T-helper 1 cell treated with Interleukin-12 subunit alpha and Interleukin-12 subunit beta and Interleukin-4 antibody, amounts not matched to agents 30 ng/mL and 1 ng/mL, for 36 hours (primary cell): ENCODE measurements around the gene CADM2. TPM values are rescaled to one million over a fixed set of nuclear protein-coding genes. Genes with fewer than 3 reads are reported as not detected.
"Not testable (repeated sequence)": the region's sequence is repeated elsewhere in the genome, so short reads cannot be mapped to it uniquely, and the experiment has no call there.

Experiments
- intact Hi-C: fragments of 100-400 bp; cut with micrococcal nuclease; formaldehyde crosslinking; loops from one replicate; pipeline ENCODE4 v1.15.1; 2024
- total RNA-seq: library from RNA; stranded (reverse); gene quantifications from 2 replicates; pipeline ENCODE4 v1.2.3, GENCODE V29; 2022

CADM2 gene
- total RNA-seq, 1 donor from 2014 or later = not detected

DNA sequence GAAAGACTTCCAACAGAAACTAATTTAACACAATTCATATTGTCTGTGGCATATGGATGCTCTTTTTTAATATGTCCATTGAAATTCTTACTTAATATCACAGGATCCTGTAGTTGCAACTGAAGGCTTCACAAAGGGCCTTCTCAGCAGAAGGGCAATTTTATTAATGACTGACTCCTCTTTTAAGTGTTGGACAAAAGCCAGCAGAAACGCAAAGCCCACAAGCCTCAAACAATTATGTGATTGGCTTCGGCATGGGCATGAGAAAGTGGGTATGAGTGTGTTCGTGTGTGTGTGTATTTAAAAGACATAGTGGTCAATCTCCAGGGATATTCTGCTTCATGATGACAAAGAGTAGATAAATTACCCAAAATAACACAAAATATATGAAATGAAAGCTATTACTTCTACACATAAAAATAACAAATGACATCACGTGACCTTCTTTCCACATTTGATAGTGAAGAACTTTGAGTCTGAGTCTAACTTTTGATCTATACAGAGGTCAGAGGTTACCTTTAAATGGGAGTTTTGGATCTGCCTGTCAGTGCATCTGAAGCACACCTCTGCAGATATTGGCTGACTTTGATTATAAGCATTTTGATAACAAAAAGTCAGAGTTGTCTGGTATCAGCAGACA lies 496.9 kb downstream of the CADM2 start:
- intact Hi-C loops = no loop called here

- intact Hi-C loops = no loop called here
Measured at GRCh38 chr3:85474241-85474640, 515.5 kb downstream of the CADM2 start.

DNA sequence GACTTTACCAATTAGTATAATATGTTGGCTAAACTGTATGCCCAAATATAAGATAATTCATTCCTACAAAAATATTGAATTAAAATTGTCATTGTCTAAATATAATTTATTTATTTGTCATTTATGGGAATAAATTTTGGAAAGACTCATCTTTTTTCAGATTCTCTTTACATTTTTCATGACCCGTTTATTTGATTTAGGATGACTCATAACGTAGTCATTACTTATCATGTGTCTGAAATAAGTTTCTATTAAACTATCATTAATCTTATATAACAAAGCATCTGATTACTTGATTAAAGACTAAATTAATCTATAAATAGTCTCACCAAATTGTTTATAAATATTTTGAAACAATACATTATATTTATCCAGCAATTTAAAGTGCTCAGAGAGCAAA lies 516.6 kb downstream of the CADM2 start:
- intact Hi-C loops = no loop called here

GRCh38 chr3:85476891-85477495 lies 518.2 kb downstream of the CADM2 start:
- intact Hi-C loops = no loop called here

DNA sequence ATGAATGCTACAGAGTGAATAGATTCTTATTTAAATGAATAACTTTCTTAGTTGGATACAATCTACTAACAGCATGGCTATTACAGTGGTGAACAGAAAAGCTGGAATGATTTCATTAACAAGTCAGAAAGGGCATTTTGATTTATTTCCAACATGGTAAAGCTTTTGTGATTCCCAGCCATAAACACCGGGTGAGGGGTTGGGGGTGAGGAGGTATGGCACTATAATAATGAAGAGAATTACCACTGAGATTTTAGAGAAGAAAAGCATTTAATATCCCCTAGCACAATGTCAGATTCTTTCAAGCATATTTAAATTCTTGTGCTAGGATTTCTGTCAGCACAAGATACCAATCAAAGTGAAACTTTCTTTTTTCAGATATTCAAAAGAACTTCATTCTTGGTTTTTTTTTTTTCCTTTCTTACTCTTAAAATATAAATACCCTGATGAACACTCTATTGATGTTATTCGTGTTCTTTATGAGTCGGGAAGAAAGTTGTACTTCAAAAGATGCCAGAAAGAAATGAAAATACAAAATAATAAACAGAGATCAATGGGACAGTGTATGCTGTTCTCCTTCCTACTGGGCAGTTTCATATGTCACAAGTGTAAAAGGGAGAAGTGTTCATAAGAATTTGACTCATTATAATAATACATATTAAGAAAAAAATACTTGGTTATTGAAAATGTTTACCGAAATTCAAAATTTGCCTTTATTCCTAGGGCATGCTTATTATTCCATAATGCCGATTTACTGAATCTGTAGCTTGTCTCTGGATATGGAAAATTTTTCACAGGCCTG lies 522.8 kb downstream of the CADM2 start:
- intact Hi-C loops = no loop called here

- intact Hi-C loops = no loop called here
Measured at GRCh38 chr3:85482213-85482490, 523.4 kb downstream of the CADM2 start.

DNA sequence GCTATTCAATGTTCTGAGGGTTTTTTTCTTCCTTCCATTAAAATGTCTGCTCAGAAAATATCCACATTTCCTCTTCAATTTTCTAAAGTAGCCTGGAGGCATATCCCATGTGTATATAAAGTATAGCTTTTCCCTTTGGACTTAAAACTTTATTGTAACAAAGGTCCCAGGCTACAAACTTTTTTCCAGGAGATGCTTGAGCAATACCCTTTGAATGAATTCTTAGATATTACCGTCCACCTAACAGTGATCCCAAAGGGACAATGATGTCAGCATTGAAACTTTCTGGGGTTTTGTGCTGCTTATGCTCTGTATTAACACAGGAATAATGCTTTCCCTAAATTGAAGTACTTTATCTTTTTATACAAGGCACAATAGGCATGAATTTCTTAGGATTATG lies 525.2 kb downstream of the CADM2 start:
- intact Hi-C loops = no loop called here

DNA sequence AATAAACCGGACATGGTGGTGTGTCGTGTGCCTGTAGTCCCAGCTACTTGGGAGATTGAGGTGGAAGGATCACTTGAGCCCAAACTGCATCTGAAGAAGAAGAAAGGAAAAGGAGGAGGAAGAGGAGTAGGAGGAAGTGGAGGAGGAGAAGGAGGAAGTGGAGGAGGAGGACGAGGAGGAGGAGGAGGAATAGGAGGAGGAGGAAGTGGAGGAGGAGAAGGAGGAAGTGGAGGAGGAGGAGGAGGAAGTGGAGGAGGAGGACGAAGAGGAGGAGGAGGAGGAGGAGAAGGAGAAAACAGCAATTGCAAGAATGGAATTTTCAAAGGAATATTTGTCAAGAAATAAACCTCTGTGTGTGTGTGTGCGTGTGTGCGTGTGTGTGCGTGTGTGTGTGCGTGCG lies 528.6 kb downstream of the CADM2 start:
- intact Hi-C loops = no loop called here

DNA sequence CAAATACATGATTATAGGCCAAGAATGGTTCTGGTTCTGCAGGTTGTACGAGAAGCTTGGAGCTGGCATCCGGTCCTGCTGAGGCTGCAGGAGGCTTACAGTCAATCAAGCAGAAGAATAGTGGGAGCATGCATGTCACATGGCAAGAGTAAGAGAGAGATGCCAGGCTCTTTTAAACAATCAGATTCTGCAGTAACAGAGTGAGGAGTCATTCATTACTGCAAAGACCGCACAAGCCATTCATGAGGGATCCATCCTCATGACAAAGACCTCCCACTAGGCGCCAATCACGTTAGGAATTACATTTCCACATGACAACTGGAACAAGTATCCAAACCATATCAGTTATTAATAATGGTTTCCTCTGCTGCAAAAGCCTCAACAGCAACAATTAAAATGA lies 536.8 kb downstream of the CADM2 start:
- intact Hi-C loops = no loop called here

- intact Hi-C loops = no loop called here
Measured at GRCh38 chr3:85498177-85498576, 539.4 kb downstream of the CADM2 start.

GRCh38 chr3:85502148-85502875 lies 543.5 kb downstream of the CADM2 start:
- intact Hi-C loops = no loop called here

GRCh38 chr3:85504129-85504784 lies 545.5 kb downstream of the CADM2 start:
- intact Hi-C loops = not testable (repeated sequence)

DNA sequence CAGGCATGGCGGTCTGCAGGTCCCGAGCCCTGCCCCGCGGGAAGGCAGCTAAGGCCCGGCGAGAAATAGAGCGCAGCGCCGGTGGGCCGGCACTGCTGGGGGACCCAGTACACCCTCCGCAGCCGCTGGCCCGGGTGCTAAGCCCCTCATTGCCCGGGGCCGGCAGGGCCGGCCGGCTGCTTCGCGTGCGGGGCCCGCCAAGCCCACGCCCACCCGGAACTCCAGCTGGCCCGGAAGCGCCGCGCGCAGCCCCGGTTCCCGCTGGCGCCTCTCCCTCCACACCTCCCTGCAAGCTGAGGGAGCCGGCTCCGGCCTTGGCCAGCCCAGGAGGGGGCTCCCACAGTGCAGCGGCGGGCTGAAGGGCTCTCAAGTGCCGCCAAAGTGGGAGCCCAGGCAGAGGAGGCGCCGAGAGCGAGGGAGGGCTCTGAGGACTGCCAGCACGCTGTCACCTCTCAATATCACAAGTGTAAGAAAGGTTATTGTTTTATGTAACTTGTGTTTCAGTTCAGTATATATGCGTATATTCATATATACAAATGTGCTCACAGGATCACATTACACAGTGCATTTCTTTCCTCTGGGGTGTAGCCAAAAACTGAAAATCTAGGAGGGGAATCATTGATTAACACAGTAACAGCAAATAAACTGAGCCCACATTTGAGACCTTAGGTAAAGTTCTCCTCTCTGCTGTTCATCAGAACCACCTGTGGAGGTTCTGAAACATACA lies 546.2 kb downstream of the CADM2 start:
- intact Hi-C loops = not testable (repeated sequence)

GRCh38 chr3:85507052-85507451 lies 548.3 kb downstream of the CADM2 start:
- intact Hi-C loops = not testable (repeated sequence)

DNA sequence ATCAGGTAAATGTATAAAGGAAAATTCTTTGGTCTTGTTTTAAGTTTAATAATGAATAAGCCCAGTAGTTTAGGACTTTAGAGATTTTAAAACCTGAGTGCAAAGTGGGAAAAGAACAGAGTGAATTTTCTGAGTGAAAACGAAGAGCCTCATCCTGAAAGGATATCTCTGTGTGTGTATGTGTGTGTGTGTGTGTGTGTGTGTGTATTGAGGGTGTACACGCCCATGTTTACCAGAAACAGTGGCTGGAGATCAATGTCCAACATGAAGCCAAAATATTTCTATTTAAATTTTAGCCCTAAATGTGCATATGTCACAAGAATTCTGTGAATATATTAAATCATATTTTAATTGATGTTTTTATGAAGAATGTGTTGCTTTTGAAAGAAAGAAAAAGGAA lies 549.9 kb downstream of the CADM2 start:
- intact Hi-C loops = no loop called here

DNA sequence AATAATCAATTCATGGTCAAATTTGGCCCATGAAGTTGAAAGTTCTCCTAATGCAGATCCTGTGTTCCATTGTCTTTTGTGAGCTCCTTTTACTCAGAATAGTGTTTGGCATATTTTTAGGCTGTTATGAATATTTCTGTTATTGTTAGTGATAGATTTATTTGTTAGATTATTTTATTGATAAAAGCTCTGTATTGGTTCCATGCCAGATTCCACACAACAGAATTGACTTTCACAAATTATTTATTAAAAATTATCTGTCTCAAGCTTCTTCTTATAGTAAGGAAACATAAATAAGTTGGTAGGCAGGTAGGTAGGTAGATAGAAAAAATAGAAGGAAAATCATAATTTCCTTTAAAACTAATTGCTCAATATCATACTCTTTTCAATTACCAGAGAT lies 557.4 kb downstream of the CADM2 start:
- intact Hi-C loops = no loop called here

DNA sequence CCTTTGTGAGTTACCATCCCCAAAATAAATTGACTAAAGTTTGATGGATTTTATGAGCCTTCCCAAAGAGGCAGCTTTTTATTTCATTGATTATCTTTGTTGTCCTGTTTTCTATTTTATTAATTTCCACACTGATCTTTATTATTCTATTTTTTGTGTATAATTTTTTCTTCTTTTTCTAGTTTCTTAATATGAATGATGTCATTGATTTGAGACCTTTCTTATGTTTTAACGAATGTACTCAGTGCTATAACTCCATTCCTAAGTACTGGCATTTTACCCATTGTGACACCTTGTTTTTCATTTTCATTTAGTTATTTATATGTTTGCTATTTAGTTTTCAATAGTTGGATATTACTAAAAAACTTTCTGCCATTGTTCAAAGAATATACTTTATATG lies 565.3 kb downstream of the CADM2 start:
- intact Hi-C loops = no loop called here

GRCh38 chr3:85525264-85525663 lies 566.5 kb downstream of the CADM2 start:
- intact Hi-C loops = no loop called here

DNA sequence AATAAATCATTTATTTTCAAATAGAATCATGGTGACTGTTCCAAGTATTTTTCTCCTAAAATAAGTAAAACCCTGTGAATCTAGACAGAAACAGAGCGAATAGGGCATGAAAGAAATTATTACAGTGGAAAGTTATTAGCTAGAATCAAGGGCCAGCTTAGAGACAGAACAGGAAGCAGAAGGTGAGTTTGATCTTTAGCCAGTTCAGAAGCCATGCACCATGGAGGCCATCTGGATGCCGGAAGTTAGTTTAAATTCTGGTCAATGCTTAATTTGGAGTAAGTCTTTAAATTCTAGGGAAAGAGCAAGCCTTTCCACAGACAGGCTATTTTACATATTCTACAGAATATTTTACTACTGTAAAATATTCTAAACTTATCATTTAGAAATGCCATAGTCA lies 574.8 kb downstream of the CADM2 start:
- intact Hi-C loops = no loop called here

DNA sequence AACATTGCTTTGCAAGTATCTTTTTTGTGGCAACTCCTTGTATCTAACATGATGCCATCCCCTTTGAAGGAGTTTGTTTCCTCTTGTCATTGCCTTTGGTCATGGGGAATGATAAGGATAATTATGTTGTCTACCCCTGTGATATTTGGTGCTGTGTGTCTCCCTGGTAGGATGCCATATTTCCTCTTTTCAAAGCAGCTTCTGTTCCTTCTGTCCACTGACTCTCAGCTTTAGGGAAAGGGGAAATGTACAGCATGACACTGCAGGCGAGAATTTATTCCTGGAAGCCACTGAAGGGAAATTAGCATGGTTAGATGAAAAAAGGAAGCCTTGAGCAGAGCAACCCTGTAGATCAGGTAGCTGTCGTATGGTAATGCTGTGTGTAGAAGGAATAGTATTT lies 576.7 kb downstream of the CADM2 start:
- intact Hi-C loops = no loop called here

GRCh38 chr3:85539232-85539631 lies 580.4 kb downstream of the CADM2 start:
- intact Hi-C loops = no loop called here
